Measurements from ENCODE around the gene BCAS1.

BCAS1 gene

GRCh38 chr20:53925651-53926401, 144.6 kb downstream of the BCAS1 start:
- H3K9ac ChIP-seq (ENCODE audit: low read length): no peak overlapping the region
- H3K4me2 ChIP-seq (ENCODE audit: low read depth, low read length): no peak overlapping the region
- H3K4me1 ChIP-seq (ENCODE audit: low read length): peaks cover 28% of the 10 kb centered on the region
- H3F3A ChIP-seq (ENCODE audit: insufficient read depth, low read length): peaks cover 17% of the 10 kb centered on the region
- no peaks in the 10 kb centered on the region for H3K79me2 ChIP-seq (ENCODE audit: low read length)
- no peaks in the 10 kb centered on the region for H3K9me2 ChIP-seq (replicated peaks; ENCODE audit: insufficient read depth, low read length)
- no peaks in the 10 kb centered on the region for H3K27me3 ChIP-seq (replicated peaks; ENCODE audit: insufficient read depth, low read length)
- no peak for TF ChIP-seq EZH2 (optimal IDR thresholded peaks at IDR 0.05; ENCODE audit: low read depth, low read length)
- no peak for TF ChIP-seq EZH2phosphoT487 (IDR thresholded peaks at IDR 0.05; ENCODE audit: low read length)
- TF ChIP-seq CTCF (IDR thresholded peaks at IDR 0.05; ENCODE audit: low read length): no peak
- H4K20me1 ChIP-seq (ENCODE audit: insufficient read depth, low read length): no peaks in the 10 kb centered on the region
- no peak overlapping the region for H3K27ac ChIP-seq (ENCODE audit: low read length)
- H2AFZ ChIP-seq (ENCODE audit: low read length): no peak overlapping the region
- DNase-seq: no peak
- H3K36me3 ChIP-seq (replicated peaks; ENCODE audit: insufficient read depth, low read length): no peaks in the 10 kb centered on the region
- H3K4me3 ChIP-seq (ENCODE audit: low read length): no peak overlapping the region
- H3K9me3 ChIP-seq (replicated peaks; ENCODE audit: insufficient read depth, low read length): no peaks in the 10 kb centered on the region

GRCh38 chr20:53923566-53924369, 146.6 kb downstream of the BCAS1 start:
- no peaks in the 10 kb centered on the region for H3K79me2 ChIP-seq (ENCODE audit: low read length)
- H3K4me3 ChIP-seq (ENCODE audit: low read length): no peak overlapping the region
- DNase-seq: no peak
- H3K27ac ChIP-seq (ENCODE audit: low read length): 0 out of 2 replicates have a peak overlapping the region, but pooled peaks have one; percentile 11
- H3K9ac ChIP-seq (ENCODE audit: low read length): no peak overlapping the region
- no peaks in the 10 kb centered on the region for H3K9me2 ChIP-seq (replicated peaks; ENCODE audit: insufficient read depth, low read length)
- H3K4me1 ChIP-seq (ENCODE audit: low read length): peaks cover 11% of the 10 kb centered on the region
- no peaks in the 10 kb centered on the region for H3K36me3 ChIP-seq (replicated peaks; ENCODE audit: insufficient read depth, low read length)
- H3K9me3 ChIP-seq (replicated peaks; ENCODE audit: insufficient read depth, low read length): no peaks in the 10 kb centered on the region
- peak overlapping the region; percentile 39; the same call in 1 of the 2 replicates for H3K4me2 ChIP-seq (ENCODE audit: low read depth, low read length)
- TF ChIP-seq EZH2 (optimal IDR thresholded peaks at IDR 0.05; ENCODE audit: low read depth, low read length) (no peak), CTCF (IDR thresholded peaks at IDR 0.05; ENCODE audit: low read length) (no peak), EZH2phosphoT487 (IDR thresholded peaks at IDR 0.05; ENCODE audit: low read length) (no peak)
- no peaks in the 10 kb centered on the region for H4K20me1 ChIP-seq (ENCODE audit: insufficient read depth, low read length)
- H3K27me3 ChIP-seq (replicated peaks; ENCODE audit: insufficient read depth, low read length): no peaks in the 10 kb centered on the region
- peaks cover 4% of the 10 kb centered on the region; the same call in 1 of the 2 replicates for H3F3A ChIP-seq (ENCODE audit: insufficient read depth, low read length)
- H2AFZ ChIP-seq (ENCODE audit: low read length): no peak overlapping the region

- Histone ChIP-seq H3K9ac (ENCODE audit: low read length) (no peak overlapping the region), H3K9me3 (replicated peaks; ENCODE audit: insufficient read depth, low read length) (no peaks in the 10 kb centered on the region), H3K27me3 (replicated peaks; ENCODE audit: insufficient read depth, low read length) (no peaks in the 10 kb centered on the region), H3F3A (ENCODE audit: insufficient read depth, low read length) (peaks cover 4% of the 10 kb centered on the region; the same call in 1 of the 2 replicates), H4K20me1 (ENCODE audit: insufficient read depth, low read length) (no peaks in the 10 kb centered on the region), H3K4me1 (ENCODE audit: low read length) (peaks cover 11% of the 10 kb centered on the region), H3K4me2 (ENCODE audit: low read depth, low read length) (peak overlapping the region; percentile 39; the same call in 1 of the 2 replicates), H3K36me3 (replicated peaks; ENCODE audit: insufficient read depth, low read length) (no peaks in the 10 kb centered on the region), H3K9me2 (replicated peaks; ENCODE audit: insufficient read depth, low read length) (no peaks in the 10 kb centered on the region), H3K79me2 (ENCODE audit: low read length) (no peaks in the 10 kb centered on the region), H3K4me3 (ENCODE audit: low read length) (no peak overlapping the region), H3K27ac (ENCODE audit: low read length) (peak overlapping the region; percentile 11; the same call in 1 of the 2 replicates), H2AFZ (ENCODE audit: low read length) (no peak overlapping the region)
- no peak for DNase-seq
- no peak for TF ChIP-seq CTCF (IDR thresholded peaks at IDR 0.05; ENCODE audit: low read length)
- TF ChIP-seq EZH2phosphoT487 (IDR thresholded peaks at IDR 0.05; ENCODE audit: low read length): no peak
- no peak for TF ChIP-seq EZH2 (optimal IDR thresholded peaks at IDR 0.05; ENCODE audit: low read depth, low read length)
These were observed 147.5 kb downstream of the BCAS1 start for GRCh38 chr20:53922901-53923314.
